IPS DF 4.7 (cell line): Measurements from ENCODE around the gene ENAH.

Experiments
- DNase-seq: peaks from one replicate; pipeline ENCODE4 v3.0.0-alpha.2; 2013; ENCODE audit warnings: low spot score; ENCODE audit errors: extremely low read depth

ENAH gene

GRCh38 chr1:225608014-225608796 lies 44.7 kb downstream of the ENAH start:
- DNase-seq = no peak

- no peak for DNase-seq
These were observed 45.6 kb downstream of the ENAH start for GRCh38 chr1:225607355-225607754.

GRCh38 chr1:225603538-225604354 lies 49.2 kb downstream of the ENAH start:
- DNase-seq = no peak

GRCh38 chr1:225602590-225603206 lies 50.2 kb downstream of the ENAH start:
- DNase-seq = no peak

- DNase-seq = no peak
These were observed 50.9 kb downstream of the ENAH start for GRCh38 chr1:225601902-225602589.

- DNase-seq = no peak
These were observed 54.1 kb downstream of the ENAH start for GRCh38 chr1:225598847-225599246.

GRCh38 chr1:225597926-225598575 lies 54.9 kb downstream of the ENAH start:
- no peak for DNase-seq

- no peak for DNase-seq
These were observed 56.2 kb downstream of the ENAH start for GRCh38 chr1:225596736-225597135.

GRCh38 chr1:225595974-225596551 lies 56.9 kb downstream of the ENAH start:
- DNase-seq = no peak

- no peak for DNase-seq
These were observed 57.5 kb downstream of the ENAH start for GRCh38 chr1:225595452-225595851.

GRCh38 chr1:225593414-225593813 lies 59.5 kb downstream of the ENAH start:
- no peak for DNase-seq

GRCh38 chr1:225592362-225593025 lies 60.4 kb downstream of the ENAH start:
- no peak for DNase-seq

GRCh38 chr1:225587310-225587709 lies 65.6 kb downstream of the ENAH start:
- no peak for DNase-seq

GRCh38 chr1:225581186-225581585 lies 71.7 kb downstream of the ENAH start:
- no peak for DNase-seq

GRCh38 chr1:225580238-225581099 lies 72.5 kb downstream of the ENAH start:
- DNase-seq = no peak

- DNase-seq = no peak
These were observed 74.5 kb downstream of the ENAH start for GRCh38 chr1:225578251-225578977.

GRCh38 chr1:225577241-225577640 lies 75.7 kb downstream of the ENAH start:
- DNase-seq = no peak

GRCh38 chr1:225573216-225573615 lies 79.7 kb downstream of the ENAH start:
- no peak for DNase-seq

GRCh38 chr1:225572422-225572821 lies 80.5 kb downstream of the ENAH start:
- DNase-seq = no peak
